DOHH2 (cell line): ENCODE data around the gene PCMT1.

Experiments used
- EZH2phosphoT487 ChIP-seq: fragments of 200-600 bp; sonication (generic); IDR thresholded peaks from 2 replicates; pipeline ENCODE4 v1.6.1; 2017; ENCODE audit warnings: borderline replicate concordance, mild to moderate bottlenecking, antibody characterized with exemption, low read length, moderate library complexity, mixed read lengths
- TF ChIP-seq, protein P1 (sequence below): fragments of 200-600 bp; sonication (generic); IDR thresholded peaks from one replicate; pipeline ENCODE4 v1.5.1; 2014; ENCODE audit warnings: antibody characterized with exemption, mild to moderate bottlenecking, low read depth, low read length; ENCODE audit not compliant: poor library complexity, severe bottlenecking

DNA sequence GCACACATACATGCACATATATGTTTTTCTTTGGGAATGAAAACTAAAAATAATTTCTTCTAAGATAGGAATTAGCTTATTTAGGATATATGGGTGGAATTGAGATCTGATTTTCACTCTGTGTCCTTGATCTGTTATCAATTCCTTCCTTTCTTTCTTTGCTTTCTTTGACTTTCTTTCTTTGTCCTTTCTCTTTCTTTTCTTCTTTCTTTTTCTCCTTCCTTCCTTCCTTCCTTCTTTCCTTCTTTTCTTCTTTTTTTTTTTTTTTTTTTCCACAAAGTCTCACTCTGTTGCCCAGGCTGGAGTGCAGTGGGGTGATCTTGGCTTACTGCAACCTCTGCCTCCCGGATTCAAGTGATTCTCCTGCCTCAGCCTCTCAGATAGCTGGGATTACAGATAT, 28.1 kb downstream of the PCMT1 start:
- TF ChIP-seq, protein P1, sequence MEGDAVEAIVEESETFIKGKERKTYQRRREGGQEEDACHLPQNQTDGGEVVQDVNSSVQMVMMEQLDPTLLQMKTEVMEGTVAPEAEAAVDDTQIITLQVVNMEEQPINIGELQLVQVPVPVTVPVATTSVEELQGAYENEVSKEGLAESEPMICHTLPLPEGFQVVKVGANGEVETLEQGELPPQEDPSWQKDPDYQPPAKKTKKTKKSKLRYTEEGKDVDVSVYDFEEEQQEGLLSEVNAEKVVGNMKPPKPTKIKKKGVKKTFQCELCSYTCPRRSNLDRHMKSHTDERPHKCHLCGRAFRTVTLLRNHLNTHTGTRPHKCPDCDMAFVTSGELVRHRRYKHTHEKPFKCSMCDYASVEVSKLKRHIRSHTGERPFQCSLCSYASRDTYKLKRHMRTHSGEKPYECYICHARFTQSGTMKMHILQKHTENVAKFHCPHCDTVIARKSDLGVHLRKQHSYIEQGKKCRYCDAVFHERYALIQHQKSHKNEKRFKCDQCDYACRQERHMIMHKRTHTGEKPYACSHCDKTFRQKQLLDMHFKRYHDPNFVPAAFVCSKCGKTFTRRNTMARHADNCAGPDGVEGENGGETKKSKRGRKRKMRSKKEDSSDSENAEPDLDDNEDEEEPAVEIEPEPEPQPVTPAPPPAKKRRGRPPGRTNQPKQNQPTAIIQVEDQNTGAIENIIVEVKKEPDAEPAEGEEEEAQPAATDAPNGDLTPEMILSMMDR: no peak
- no peak for TF ChIP-seq EZH2phosphoT487
